ENCODE data around the gene RAD50.

Gene RAD50

DNA sequence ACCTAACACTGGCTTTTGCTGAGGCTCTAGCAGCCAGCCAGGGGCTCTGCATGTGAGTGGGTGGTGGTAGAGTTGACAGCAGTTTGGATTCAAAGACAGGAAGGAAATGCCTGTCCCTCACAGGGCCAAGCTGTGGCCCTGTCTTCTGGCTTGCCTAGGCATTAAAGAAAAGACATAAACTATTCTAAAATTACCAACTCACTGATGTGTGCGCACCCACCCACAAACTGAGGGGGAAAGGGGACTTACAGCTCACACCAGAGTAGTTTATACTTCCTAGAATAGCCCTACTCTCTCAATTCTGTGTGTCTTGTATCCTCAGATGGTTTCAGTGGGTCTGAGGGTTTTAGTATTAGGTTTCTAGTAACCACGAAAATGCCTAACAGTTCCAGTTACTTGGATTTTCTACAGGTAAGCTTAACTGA lies 82.9 kb downstream of the RAD50 start:
- no peak for DNase-seq

DNA sequence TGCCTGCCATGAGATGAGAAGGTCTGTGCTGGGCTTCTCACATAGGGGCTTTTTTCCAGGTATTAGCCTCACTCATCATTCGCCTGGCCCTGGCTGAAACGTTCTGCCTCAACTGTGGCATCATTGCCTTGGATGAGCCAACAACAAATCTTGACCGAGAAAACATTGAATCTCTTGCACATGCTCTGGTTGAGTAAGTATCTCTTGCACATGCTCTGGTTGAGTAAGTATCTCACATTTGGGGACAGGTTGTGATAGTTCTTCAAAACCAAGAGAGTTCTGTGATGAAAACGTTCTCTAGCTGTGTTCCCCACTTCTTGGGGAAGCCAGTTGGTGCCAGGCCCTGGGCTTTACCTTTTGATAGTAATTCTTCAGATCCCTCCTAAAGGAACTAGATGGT lies 83.8 kb downstream of the RAD50 start:
- DNase-seq = no peak

DNA sequence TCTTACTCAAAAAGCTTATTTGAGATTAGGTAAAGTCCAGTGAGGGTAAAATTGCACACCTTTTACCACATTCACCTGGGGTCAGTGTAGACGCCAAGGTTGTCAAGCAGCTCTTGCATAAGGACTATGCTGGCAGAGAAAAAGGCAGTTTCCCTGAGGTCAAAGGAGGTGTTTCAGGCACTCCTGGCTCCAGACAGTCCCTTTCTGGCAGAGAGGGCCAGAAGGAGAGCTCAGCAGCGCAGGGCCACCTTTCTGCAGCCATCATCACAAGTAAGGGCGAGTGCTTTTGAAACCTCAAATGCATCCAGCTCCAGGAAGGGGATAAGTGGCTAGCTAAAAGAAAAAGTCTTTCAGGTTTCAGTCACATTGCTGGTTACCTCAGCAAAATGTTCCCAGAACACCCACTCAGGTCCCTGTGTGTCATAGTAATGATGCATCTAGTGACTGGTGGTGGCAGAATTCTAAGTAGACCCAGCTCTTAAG lies 84.5 kb downstream of the RAD50 start:
- DNase-seq = no peak

DNA sequence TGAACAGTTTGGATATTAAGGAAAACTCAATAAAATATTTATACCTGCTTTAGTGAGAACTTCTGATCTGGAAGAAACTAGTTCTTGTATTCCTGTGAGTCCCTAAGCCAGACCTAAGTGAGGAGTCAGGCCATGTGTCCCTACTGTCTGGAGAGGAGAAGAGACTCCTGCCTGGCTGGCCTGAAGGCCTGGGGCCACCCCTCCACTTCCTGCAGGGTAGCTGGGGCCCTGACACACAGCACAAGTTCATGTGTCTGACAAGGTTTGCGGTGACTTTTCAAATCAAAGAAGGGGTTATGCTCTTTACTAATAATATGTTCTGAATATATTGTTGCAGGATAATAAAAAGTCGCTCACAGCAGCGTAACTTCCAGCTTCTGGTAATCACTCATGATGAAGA lies 85.1 kb downstream of the RAD50 start:
- no peak for DNase-seq

DNA sequence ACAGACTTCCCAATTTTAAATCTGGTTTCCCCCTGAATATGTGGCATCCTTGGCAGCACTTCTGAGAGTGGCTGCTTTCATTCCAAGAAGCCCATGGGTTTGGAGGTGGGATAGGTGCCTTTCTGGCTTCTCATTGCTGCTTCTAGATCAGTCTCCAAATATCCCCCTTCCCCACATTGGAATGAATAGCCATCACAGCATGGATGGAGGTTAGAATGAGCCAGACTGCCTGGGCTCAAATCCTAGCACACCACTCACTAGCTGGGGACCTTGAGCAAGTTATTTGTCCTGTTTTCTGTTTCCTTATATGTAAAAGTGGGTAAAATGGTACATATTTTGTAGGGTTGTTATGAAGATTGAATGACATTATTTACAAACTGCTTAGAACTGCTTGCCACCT lies 87.4 kb downstream of the RAD50 start:
- DNase-seq = no peak

DNA sequence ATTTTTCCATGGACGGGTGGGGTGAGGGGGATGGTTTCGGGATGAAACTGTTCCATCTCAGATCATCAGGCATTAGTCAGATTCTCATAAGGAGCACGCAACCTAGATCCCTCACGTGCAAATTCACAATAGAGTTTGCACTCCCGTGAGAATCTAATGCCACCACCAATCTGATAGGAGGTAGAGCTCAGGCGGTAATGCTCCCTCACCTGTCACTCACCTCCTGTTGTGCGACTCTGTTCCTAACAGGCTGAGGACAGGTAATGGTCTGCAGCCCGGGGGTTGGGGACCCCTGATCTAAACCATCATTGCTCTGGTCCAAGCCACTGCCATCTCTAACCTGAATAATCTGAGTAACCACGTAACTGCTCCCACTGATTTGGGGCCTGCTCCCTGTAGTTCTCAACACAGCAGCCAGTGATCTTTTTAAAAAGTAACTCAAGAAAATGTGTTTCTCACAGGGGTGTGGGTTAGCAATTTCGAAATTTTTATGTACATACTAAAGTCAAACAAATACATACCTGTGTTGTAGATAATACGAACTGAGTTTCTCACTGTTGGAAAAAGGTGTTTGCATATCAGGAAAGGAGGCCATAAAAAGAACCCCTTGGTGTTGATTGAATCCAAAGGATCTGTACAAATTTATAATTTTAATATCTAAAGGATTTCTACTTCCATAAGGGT lies 89.9 kb downstream of the RAD50 start:
- DNase-seq = no peak

DNA sequence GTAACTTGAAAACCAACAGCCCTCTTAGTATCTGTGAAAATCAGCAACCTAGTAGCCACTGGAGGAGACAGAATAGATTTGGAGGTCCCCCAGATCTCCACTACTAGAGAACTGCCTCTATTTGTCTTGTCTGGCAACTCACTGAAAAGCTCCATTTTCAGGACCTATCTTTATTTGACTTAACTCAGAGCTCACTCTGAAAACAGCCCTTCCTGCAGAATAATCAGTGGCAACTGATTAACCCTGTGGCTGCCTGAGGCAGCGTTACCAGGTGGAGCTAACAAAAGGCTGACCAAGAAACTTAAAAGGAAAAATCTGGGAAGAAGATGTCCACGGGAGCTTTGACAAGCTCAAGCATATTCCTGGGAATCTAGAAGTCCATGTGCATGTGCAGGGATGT lies 90.7 kb downstream of the RAD50 start:
- DNase-seq = no peak

DNA sequence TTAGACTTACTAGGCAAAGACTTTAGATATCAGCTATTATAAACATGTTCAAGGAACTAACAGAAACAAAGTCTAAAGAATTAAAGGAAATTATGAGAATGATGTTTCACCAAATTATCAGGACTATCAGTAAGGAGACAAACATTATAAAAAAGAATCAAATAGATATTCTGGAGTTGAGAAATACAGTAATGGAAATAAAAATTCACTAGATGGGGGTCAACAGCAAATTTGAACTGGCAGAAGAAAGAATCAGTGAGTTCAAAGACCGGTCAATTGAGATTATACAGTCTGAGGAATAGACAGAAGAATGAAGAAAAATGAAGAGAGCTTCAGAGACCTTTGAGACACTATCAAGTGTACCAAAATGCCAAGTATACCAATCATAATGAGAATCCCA lies 91.6 kb downstream of the RAD50 start:
- DNase-seq = no peak

DNA sequence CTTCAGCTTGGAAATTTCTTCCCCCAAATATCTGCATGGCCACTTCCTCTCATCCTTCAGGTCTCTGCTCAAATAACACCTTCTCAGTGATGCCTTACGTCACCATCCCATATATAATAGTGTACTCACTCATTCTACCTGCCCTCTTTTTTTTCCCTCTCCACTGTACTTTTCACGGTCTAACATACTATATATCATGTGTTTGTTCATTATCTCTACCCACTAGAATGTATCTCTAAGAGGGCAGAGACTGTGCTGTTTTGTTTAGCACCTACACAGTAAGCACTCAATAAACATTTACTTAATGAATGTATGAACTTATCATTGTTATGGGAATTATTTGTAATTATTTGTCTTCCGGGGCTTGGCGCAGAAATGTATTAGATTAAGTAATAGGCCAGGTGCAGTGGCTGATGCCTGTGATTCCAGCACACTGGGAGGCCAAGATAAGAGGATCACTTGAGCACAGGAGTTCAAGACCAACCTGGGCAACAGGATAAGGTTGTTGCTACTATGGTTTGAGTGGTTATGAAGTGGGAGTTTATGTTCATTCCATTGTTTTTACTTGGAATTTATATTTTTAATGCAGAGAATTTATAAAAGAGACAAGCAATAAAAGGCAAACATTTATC lies 95.2 kb downstream of the RAD50 start:
- no peak for DNase-seq

DNA sequence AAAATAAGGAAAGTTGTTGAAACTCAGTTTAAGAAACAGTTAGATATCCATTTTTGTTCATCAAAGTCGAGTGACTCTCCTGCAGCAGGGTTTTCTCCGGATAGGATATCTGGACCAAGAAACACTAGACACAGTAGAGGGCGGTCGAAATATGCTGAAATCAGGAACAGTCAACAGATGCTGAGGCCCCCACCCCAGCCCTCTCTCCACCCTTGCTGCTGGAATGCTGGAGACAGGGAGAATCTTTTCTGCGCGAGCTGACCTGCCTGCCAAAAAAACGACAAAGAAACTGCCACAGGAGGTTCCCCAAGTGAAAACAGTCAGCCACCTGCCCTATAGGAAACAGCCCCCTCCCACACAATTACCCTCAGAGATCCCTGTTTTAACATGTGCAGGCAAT lies 96.9 kb downstream of the RAD50 start:
- DNase-seq = no peak

DNA sequence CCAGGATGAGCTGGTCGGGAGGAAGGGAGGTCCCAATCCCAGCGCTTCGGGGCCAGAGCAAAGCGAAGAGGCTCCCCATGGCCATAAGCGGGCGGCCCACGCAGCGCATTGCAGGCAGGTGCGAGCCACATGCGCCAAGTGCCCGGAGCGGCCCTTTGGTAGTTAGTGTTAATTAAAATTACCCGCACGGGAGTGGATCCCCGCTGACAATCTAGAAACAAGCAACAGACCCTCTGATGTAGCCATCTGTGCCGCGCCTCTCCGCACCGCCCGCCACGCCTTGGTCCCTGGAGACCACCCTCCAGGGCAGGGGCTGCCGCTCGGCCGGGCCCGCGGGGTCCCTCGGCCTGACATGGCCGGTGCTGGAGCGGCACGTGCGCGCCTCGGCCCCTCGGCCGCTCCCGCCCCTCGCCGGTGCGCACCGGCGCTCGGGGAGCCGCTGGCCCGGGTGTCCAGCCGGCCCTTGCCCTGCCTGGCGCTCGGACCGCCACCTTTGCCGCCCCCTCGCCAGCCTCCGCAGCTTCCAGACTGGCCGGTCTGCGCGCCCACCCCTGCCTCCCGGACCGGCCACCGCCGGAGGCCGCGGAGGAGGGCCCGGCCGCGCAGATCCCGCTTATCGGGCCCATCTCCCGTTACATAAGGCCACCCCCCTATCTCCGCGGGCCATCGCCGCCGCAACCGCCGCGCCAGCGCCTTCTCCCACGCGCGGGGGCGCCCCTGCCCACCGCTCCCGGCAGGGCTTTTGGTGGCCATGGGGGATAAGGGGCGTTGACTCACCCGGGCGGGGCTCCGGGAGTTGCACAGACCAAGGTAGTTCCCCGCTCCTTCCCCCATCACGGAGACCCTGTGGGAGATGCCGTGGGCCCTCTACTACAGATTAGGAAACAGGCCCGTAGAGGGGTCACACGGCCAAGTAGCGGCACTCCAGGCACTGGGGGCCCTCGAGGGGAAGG lies 99.3 kb downstream of the RAD50 start:
- DNase-seq = peak; percentile 3

DNA sequence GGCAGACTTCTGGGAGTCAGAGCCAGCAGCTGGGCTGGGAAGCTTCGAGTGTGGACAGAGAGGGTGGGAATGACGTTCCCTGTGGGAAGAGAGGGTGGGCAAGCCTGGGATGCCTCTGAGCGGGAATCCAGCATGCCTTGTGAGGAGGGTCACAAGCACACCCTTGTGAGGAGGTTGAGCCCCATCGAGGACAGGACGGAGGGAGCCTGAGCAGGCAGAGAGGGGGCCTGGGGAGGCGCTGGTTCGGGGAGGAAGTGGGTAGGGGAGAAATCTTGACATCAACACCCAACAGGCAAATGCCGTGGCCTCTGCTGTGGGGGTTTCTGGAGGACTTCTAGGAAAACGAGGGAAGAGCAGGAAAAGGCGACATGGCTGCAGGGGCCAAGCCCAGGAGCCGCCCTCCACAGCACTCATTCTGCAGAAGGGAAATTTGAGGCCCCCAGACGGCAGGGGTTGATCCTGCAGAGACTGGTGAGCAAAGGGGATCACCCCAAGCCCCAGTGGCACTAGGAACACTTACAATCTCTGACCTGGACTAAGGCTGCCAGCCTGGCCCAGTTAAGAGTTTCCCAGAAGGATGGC lies 100.1 kb downstream of the RAD50 start:
- no peak for DNase-seq

DNA sequence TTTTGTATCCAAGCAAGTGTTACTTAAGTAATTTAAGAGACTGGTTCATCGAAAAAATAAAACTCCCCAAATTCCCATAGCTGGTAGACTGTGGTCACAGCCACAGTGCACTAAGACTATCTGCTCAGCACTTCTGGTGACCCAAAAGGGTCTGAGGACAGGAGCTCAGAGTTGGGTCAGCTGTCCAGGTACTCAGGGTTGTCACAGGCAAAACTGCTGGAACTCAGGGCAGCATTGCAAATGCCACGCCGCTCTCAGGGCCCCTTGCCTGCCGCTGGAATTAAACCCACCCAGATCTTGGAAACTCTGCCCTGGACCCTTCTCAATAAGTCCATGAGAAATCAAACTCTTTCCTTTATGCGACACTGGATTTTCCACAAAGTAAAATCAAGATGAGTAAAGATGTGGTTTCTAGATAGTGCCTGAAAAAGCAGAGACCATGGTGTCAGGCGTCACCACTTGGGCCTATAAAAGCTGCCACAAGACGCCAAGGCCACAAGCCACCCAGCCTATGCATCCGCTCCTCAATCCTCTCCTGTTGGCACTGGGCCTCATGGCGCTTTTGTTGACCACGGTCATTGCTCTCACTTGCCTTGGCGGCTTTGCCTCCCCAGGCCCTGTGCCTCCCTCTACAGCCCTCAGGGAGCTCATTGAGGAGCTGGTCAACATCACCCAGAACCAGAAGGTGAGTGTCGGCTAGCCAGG lies 101.1 kb downstream of the RAD50 start, which contains the start of gene IL13:
IL13 (plus strand) TSS at position 498 of the 705 bp plus-strand sequence; CDS start at position 512, 14 bp downstream.
- DNase-seq = no peak

DNA sequence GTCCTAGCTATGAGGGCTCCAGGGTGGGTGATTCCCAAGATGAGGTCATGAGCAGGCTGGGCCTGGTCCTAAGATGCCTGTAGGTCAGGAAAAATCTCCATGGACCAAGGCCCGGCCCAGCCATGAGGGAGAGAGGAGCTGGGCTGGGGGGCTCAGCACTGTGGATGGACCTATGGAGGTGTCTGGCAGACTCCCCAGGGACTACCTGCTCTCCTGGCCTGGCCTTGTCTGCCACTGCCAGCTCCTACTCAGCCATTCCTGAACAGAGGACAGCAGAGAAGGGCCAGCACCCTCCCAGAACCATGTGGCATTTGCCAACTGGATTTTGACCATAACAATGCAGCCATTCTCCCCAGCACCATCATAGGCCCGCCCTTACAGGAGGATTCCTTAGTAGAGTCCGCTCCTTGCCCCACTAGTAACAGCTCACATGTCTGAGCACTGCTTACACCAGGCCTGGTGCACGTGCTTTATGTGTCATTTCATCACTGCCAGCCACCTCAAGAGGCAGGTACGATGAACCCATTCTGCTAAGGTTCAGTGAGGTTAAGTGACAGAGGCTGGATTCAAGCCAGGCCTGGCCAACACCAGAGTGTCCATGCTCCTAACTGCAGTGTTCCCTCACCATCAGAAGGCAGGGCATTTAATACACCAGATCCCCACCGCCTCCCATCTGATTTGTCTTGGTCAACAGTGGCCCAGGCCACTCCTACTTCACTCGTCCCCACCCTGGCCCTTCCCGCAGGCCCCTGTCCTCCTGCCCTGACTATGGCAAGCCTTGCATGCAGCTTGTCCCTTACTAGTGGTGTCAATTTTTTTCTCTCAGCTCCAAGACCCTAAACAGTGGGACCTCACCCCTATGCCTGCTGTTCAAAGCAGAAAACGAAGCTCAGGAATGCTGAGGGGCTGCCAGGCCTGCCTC lies 101.9 kb downstream of the RAD50 start:
- no peak for DNase-seq

DNA sequence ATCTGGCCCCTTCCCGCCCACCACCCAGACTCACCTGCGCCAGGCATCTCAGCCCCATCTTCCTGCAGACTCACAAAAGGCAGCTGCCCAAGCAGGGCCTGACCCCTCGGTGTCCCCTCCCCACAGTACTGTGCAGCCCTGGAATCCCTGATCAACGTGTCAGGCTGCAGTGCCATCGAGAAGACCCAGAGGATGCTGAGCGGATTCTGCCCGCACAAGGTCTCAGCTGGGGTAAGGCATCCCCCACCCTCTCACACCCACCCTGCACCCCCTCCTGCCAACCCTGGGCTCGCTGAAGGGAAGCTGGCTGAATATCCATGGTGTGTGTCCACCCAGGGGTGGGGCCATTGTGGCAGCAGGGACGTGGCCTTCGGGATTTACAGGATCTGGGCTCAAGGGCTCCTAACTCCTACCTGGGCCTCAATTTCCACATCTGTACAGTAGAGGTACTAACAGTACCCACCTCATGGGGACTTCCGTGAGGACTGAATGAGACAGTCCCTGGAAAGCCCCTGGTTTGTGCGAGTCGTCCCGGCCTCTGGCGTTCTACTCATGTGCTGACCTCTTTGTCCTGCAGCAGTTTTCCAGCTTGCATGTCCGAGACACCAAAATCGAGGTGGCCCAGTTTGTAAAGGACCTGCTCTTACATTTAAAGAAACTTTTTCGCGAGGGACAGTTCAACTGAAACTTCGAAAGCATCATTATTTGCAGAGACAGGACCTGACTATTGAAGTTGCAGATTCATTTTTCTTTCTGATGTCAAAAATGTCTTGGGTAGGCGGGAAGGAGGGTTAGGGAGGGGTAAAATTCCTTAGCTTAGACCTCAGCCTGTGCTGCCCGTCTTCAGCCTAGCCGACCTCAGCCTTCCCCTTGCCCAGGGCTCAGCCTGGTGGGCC lies 103.1 kb downstream of the RAD50 start:
- no peak for DNase-seq

DNA sequence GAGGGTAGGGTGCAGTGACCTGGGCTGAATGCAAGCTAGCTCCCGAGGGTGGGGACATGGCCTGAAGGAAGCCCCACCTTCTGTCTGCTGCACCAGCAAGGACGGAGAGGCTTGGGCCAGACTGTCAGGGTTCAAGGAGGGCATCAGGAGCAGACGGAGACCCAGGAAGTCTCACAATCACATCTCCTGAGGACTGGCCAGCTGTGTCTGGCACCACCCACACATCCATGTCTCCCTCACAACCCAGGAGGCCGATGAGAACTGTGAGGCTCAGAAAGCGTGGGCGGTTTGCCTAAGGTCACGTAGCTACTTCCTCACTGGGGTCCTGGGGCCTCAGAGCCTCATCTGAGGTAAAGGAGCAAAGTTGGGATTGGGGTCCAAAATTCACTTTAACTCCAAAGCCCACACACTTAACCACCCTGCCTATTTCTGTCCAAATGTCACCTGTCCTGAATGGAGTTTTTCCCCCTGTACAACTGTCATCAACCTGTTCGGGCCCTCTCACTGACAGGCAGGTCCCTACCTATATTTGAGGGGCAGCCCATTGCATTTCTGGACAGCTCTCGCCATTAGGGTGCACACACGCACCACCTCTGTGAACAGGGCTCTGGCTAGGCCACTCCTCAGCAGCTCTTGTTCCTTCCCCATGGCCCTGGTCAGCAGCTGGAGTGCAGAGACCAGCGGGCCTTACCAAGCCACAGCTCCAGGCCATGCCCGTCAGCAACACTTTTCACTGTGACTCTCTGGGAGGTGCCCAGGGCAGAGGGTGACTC lies 104.6 kb downstream of the RAD50 start:
- DNase-seq = no peak

DNA sequence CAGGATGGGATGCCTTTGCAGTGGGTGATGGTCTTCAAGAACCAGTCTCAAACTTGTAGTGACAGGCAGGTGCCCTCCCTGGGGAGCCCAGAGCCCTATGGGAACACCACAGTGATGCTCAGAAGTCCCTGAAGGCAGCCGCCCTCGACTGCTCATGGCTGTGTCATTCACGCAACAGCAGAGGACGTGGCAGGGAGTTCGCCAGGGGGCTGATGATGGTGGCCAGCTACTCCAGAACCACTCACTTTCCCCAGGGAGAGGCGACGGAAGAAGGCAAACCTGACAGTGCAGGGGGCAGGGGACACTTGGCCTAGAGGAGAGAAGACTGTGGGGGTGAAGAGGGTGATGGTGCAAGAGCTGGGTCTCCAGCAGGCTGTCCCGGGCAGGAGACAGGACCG lies 105.2 kb downstream of the RAD50 start:
- DNase-seq = no peak

DNA sequence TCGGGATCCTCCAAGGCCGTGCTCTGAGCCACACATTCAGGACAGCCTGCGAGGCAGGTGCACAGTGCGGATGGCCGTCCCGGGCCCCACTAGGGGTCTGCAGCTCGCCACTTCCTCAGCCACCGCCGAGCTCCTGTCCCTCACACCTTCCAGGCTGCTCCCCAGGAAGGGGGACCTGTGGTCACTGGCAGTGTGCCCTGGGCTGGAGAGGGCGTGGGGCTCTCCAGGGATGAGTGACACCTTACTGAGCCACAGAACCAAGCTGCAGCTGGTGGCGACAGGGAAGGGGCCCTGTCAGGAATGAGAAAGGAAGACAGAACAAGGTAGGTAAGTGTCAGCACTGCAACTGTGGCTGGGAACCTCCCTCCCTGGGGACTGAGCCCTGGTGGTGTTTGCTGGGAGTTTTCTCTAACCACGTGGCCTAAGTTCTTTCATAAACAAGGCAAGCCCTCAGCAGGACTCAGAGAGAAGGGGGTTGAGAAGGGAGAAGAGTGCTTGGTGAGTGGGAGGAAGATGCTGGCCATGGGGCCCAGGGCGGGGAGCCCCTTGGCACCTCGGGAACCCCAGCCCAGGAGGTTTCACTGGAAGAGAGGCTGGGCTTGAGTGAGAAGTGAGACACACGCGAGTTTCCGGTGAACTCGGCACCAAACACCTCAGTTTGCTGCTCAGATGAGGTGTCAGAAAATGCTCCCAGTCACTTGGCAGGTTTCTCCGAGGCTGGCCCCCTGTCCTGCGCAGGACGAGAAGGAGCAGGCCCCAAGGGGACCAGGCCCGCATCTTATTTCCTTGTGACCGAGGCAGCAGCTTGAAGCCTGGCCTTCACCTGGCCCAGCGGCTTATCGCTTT lies 106.4 kb downstream of the RAD50 start:
- DNase-seq = no peak
